Measurements from ENCODE around the gene SYNDIG1. TPM values are rescaled to one million over a fixed set of nuclear protein-coding genes. Genes with fewer than 3 reads are reported as not detected.

Gene SYNDIG1
- total RNA-seq, 1 donor, result not detected

DNA sequence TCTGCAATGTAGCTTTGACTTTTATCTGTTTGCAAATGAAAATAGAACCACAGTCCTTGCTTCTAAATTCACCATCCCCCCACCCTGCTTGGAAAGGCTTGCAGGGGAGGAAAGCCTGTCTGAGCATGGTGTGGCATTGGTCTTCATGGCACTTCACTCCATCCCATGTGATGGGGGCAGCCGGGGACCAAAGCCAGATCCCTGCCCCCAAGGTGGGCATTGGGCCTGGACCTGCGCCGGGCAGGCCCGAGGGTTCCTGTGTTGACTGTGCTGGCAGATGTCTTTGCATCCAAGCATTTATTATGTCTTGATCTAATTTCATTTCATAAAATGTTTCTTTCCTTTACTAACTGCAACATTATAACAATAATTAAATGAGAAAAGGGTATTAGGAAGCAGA, 120.0 kb downstream of the SYNDIG1 start:
- TF ChIP-seq, protein P1, sequence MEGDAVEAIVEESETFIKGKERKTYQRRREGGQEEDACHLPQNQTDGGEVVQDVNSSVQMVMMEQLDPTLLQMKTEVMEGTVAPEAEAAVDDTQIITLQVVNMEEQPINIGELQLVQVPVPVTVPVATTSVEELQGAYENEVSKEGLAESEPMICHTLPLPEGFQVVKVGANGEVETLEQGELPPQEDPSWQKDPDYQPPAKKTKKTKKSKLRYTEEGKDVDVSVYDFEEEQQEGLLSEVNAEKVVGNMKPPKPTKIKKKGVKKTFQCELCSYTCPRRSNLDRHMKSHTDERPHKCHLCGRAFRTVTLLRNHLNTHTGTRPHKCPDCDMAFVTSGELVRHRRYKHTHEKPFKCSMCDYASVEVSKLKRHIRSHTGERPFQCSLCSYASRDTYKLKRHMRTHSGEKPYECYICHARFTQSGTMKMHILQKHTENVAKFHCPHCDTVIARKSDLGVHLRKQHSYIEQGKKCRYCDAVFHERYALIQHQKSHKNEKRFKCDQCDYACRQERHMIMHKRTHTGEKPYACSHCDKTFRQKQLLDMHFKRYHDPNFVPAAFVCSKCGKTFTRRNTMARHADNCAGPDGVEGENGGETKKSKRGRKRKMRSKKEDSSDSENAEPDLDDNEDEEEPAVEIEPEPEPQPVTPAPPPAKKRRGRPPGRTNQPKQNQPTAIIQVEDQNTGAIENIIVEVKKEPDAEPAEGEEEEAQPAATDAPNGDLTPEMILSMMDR (IDR thresholded peaks at IDR 0.05; ENCODE audit: insufficient read depth, low read depth, low read length), result no peak
- no peak for DNase-seq (ENCODE audit: low read depth)
- H3K4me3 ChIP-seq (ENCODE audit: low read depth, low read length), result no peak overlapping the region

DNA sequence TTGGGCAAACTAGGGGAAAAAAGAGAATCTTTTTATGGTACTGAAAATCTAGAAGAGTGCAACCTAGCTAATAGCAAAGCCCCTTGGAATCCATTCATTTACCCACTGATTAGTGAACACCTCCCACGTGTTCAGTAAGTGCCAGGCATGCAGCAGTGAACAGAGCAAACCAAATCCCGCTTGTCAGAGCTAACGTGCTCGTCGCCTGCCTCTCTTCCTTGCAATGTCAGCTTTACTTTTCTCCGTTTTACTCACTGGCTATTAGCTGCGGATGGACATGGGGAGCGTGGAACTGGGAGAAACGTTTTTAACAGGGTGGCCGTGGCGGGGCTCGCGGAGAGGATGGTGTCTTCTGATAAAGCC, 120.4 kb downstream of the SYNDIG1 start:
- TF ChIP-seq, protein P1 (IDR thresholded peaks at IDR 0.05; ENCODE audit: insufficient read depth, low read depth, low read length), result no peak
- no peak for DNase-seq (ENCODE audit: low read depth)

GRCh38 chr20:24590178-24590982, 121.0 kb downstream of the SYNDIG1 start:
- H3K4me3 ChIP-seq (ENCODE audit: low read depth, low read length), result no peak overlapping the region
- TF ChIP-seq, protein P1 (IDR thresholded peaks at IDR 0.05; ENCODE audit: insufficient read depth, low read depth, low read length), result no peak
- no peak for DNase-seq (ENCODE audit: low read depth)

More for the DNA sequence above, 120.4 kb downstream of the SYNDIG1 start:
- no peak overlapping the region for H3K4me3 ChIP-seq (ENCODE audit: low read depth, low read length)

- TF ChIP-seq, protein P1 (IDR thresholded peaks at IDR 0.05; ENCODE audit: insufficient read depth, low read depth, low read length), result no peak
- H3K4me3 ChIP-seq (ENCODE audit: low read depth, low read length), result no peak overlapping the region
- no peak for DNase-seq (ENCODE audit: low read depth)
Measured at GRCh38 chr20:24597051-24597450, 127.6 kb downstream of the SYNDIG1 start.

GRCh38 chr20:24598346-24598745, 128.9 kb downstream of the SYNDIG1 start:
- no peak for DNase-seq (ENCODE audit: low read depth)
- TF ChIP-seq, protein P1 (IDR thresholded peaks at IDR 0.05; ENCODE audit: insufficient read depth, low read depth, low read length), result no peak
- H3K4me3 ChIP-seq (ENCODE audit: low read depth, low read length), result no peak overlapping the region

GRCh38 chr20:24598996-24599395, 129.6 kb downstream of the SYNDIG1 start:
- DNase-seq (ENCODE audit: low read depth), result no peak
- H3K4me3 ChIP-seq (ENCODE audit: low read depth, low read length), result no peak overlapping the region
- TF ChIP-seq, protein P1 (IDR thresholded peaks at IDR 0.05; ENCODE audit: insufficient read depth, low read depth, low read length), result no peak

GRCh38 chr20:24600012-24600411, 130.6 kb downstream of the SYNDIG1 start:
- no peak for DNase-seq (ENCODE audit: low read depth)
- TF ChIP-seq, protein P1 (IDR thresholded peaks at IDR 0.05; ENCODE audit: insufficient read depth, low read depth, low read length), result no peak
- no peak overlapping the region for H3K4me3 ChIP-seq (ENCODE audit: low read depth, low read length)

All from fibroblast of villous mesenchyme (primary cell).